ENCODE results near the gene IFNA13.

DNA sequence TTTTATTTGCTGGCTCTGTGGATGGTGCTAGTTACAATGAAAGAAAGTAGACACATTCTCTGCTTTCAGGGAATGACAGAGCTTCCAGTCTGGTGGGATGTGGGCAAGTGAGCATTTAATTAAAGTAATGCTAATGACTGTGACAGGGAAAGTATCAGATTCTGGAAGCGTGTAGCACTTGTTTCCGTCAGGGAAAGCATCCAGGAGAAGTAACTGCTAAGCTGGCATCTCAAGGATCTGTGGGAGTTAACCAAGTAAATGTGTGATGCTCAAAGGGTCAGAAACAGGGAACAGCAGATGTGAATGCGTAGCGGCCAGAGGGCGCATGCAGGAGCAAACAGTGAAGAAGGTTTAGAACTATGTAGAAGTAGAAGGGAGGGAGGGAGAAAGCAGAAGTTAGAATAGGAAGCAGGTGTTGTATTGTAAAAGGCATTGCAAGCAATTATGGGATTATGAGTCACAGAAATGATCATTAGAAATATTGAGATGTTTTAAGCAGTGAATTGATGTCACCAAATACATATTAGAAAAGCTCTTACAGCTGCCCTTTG, 44.9 kb downstream of the IFNA13 start:
- TF ChIP-seq, protein P1, sequence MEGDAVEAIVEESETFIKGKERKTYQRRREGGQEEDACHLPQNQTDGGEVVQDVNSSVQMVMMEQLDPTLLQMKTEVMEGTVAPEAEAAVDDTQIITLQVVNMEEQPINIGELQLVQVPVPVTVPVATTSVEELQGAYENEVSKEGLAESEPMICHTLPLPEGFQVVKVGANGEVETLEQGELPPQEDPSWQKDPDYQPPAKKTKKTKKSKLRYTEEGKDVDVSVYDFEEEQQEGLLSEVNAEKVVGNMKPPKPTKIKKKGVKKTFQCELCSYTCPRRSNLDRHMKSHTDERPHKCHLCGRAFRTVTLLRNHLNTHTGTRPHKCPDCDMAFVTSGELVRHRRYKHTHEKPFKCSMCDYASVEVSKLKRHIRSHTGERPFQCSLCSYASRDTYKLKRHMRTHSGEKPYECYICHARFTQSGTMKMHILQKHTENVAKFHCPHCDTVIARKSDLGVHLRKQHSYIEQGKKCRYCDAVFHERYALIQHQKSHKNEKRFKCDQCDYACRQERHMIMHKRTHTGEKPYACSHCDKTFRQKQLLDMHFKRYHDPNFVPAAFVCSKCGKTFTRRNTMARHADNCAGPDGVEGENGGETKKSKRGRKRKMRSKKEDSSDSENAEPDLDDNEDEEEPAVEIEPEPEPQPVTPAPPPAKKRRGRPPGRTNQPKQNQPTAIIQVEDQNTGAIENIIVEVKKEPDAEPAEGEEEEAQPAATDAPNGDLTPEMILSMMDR (IDR thresholded peaks at IDR 0.05), result no peak
- TF ChIP-seq POLR2A (IDR thresholded peaks at IDR 0.05; ENCODE audit: low read length) (no peak), NFE2L2 (conservative IDR thresholded peaks at IDR 0.05; ENCODE audit: low read length) (no peak), RAD21 (conservative IDR thresholded peaks at IDR 0.05 in 1 of 2, IDR thresholded peaks at IDR 0.05 in 1 of 2) (no peak), HOXA7 (CRISPR knock-in tag; IDR thresholded peaks at IDR 0.05) (no peak), FOXS1 (CRISPR knock-in tag; IDR thresholded peaks at IDR 0.05) (no peak), CHD2 (IDR thresholded peaks at IDR 0.05; ENCODE audit: low read length, partially characterized antibody) (no peak), MAFK (IDR thresholded peaks at IDR 0.05; ENCODE audit: partially characterized antibody) (no peak), ZSCAN20 (CRISPR knock-in tag; IDR thresholded peaks at IDR 0.05) (no peak), MAZ (IDR thresholded peaks at IDR 0.05; ENCODE audit: borderline replicate concordance, low read depth, low read length) (no peak)
- TF ChIP-seq, protein P2, sequence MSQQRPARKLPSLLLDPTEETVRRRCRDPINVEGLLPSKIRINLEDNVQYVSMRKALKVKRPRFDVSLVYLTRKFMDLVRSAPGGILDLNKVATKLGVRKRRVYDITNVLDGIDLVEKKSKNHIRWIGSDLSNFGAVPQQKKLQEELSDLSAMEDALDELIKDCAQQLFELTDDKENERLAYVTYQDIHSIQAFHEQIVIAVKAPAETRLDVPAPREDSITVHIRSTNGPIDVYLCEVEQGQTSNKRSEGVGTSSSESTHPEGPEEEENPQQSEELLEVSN (IDR thresholded peaks at IDR 0.05; ENCODE audit: borderline replicate concordance, low read depth), result no peak
- TF ChIP-seq, protein P3, sequence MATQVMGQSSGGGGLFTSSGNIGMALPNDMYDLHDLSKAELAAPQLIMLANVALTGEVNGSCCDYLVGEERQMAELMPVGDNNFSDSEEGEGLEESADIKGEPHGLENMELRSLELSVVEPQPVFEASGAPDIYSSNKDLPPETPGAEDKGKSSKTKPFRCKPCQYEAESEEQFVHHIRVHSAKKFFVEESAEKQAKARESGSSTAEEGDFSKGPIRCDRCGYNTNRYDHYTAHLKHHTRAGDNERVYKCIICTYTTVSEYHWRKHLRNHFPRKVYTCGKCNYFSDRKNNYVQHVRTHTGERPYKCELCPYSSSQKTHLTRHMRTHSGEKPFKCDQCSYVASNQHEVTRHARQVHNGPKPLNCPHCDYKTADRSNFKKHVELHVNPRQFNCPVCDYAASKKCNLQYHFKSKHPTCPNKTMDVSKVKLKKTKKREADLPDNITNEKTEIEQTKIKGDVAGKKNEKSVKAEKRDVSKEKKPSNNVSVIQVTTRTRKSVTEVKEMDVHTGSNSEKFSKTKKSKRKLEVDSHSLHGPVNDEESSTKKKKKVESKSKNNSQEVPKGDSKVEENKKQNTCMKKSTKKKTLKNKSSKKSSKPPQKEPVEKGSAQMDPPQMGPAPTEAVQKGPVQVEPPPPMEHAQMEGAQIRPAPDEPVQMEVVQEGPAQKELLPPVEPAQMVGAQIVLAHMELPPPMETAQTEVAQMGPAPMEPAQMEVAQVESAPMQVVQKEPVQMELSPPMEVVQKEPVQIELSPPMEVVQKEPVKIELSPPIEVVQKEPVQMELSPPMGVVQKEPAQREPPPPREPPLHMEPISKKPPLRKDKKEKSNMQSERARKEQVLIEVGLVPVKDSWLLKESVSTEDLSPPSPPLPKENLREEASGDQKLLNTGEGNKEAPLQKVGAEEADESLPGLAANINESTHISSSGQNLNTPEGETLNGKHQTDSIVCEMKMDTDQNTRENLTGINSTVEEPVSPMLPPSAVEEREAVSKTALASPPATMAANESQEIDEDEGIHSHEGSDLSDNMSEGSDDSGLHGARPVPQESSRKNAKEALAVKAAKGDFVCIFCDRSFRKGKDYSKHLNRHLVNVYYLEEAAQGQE (IDR thresholded peaks at IDR 0.05), result no peak

Data from A549 (cell line).